Activated naive CD8-positive, alpha-beta T cell treated with anti-CD3 and anti-CD28 coated beads for 36 hours (primary cell): ENCODE data around the gene IFT172. TPM values are rescaled to one million over a fixed set of nuclear protein-coding genes. Genes with fewer than 3 reads are reported as not detected.
A peak's percentile ranks its signal among the peaks of the same experiment; 100 is the strongest.
"Not testable (repeated sequence)": the region's sequence is repeated elsewhere in the genome, so short reads cannot be mapped to it uniquely, and the experiment has no call there.

Experiments used
- DNase-seq: peaks from one replicate; pipeline ENCODE4 v3.0.0; 2021
- H3K27ac Mint-ChIP-seq: one replicate; pipeline ENCODE4 v1.8.0; 2022; ENCODE audit warnings: mild to moderate bottlenecking, moderate library complexity, mixed read lengths
- H3K27me3 Mint-ChIP-seq: one replicate; pipeline ENCODE4 v1.8.0; 2022; ENCODE audit warnings: mild to moderate bottlenecking, mixed read lengths
- H3K36me3 Mint-ChIP-seq: one replicate; pipeline ENCODE4 v1.8.0; 2021; ENCODE audit warnings: mild to moderate bottlenecking, mixed read lengths
- H3K4me1 Mint-ChIP-seq: one replicate; pipeline ENCODE4 v1.8.0; 2021; ENCODE audit warnings: mixed read lengths
- H3K4me3 Mint-ChIP-seq: one replicate; pipeline ENCODE4 v1.8.0; 2022; ENCODE audit warnings: mild to moderate bottlenecking, moderate library complexity, mixed read lengths
- H3K9me3 Mint-ChIP-seq: one replicate; pipeline ENCODE4 v1.8.0; 2022; ENCODE audit warnings: mixed read lengths
- total RNA-seq, 2 experiments: library from RNA; stranded (reverse); gene quantifications; one replicate each; pipeline ENCODE4 v1.2.3, GENCODE V29; 2021

IFT172 gene, protein sequence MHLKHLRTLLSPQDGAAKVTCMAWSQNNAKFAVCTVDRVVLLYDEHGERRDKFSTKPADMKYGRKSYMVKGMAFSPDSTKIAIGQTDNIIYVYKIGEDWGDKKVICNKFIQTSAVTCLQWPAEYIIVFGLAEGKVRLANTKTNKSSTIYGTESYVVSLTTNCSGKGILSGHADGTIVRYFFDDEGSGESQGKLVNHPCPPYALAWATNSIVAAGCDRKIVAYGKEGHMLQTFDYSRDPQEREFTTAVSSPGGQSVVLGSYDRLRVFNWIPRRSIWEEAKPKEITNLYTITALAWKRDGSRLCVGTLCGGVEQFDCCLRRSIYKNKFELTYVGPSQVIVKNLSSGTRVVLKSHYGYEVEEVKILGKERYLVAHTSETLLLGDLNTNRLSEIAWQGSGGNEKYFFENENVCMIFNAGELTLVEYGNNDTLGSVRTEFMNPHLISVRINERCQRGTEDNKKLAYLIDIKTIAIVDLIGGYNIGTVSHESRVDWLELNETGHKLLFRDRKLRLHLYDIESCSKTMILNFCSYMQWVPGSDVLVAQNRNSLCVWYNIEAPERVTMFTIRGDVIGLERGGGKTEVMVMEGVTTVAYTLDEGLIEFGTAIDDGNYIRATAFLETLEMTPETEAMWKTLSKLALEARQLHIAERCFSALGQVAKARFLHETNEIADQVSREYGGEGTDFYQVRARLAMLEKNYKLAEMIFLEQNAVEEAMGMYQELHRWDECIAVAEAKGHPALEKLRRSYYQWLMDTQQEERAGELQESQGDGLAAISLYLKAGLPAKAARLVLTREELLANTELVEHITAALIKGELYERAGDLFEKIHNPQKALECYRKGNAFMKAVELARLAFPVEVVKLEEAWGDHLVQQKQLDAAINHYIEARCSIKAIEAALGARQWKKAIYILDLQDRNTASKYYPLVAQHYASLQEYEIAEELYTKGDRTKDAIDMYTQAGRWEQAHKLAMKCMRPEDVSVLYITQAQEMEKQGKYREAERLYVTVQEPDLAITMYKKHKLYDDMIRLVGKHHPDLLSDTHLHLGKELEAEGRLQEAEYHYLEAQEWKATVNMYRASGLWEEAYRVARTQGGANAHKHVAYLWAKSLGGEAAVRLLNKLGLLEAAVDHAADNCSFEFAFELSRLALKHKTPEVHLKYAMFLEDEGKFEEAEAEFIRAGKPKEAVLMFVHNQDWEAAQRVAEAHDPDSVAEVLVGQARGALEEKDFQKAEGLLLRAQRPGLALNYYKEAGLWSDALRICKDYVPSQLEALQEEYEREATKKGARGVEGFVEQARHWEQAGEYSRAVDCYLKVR (N-terminal part only)
- 1 to 10 TPM; 7.1 to 8.1 TPM for total RNA-seq

DNA sequence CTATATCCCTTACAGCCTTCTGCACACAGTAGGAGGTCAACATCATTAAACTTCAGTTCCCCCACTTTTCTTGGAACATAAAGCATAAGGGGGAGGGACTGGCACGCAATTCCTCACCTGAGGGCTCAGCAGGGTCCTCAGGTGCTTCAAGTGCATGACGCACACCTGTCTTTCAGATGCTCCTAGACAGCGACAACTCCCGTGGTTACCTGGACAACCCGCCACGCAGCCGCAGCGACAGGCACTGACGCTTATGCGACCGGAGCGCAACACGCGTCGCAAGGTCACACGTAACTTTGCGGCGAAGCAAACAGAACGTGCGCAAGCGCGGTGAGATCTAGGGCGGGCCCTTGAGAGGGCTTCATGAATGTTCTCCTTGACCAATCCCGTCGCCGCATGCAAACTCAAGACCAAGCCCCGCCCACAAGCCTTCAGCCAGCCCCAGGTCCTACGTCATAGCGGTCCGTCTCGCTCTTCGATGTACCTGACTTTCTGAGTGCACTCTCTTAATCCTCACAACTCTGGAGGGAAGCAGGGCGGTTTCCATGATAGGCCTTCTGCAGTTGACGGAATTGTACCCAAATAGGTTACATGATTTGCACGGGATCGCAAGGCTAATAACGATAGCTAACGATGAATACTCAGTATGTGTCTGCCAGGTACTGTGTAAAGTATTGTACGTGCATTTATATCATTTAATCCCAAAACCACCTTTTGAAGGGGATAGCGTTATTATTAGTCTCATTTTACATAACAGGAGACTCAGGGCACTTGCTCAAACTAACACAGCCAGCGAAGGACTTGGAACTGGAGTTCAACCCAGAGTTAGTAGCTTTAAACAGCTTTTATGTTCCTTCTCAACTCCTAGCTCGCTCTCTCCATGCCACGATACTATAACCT, at the start of gene IFT172:
TSS of gene IFT172 (minus strand) at position 246 of the 900 bp plus-strand sequence. CDS start at position 156, 90 bp downstream.
- peak; percentile 98 for DNase-seq
- H3K4me3 Mint-ChIP-seq = peak within 1 kb of the TSS; percentile 89
- peaks cover 20% of the 10 kb centered on the region for H3K4me1 Mint-ChIP-seq
- H3K27me3 Mint-ChIP-seq = peaks cover 16% of the 10 kb centered on the region
- H3K27ac Mint-ChIP-seq = peak within 1 kb of the TSS; percentile 85
- H3K9me3 Mint-ChIP-seq = no peaks in the 10 kb centered on the region
- no peaks in the 10 kb centered on the region for H3K36me3 Mint-ChIP-seq

DNA sequence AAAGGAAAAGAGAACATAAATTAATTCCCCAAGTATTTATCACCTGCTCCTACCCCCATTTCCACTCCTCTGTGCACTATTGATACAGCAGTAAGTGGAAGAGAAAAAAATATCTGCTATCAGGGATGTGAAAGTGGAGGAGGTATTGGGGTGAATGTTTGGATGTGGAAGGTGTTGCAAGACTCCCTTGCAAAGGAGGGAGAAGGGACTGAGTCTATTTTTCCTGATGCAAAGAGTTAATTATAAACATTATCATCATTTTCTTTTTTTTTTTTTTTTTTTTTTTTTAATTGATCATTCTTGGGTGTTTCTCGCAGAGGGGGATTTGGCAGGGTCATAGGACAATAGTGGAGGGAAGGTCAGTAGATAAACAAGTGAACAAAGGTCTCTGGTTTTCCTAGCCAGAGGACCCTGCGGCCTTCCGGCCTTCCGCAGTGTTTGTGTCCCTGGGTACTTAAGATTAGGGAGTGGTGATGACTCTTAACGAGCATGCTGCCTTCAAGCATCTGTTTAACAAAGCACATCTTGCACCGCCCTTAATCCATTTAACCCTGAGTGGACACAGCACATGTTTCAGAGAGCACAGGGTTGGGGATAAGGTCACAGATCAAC, 49.4 kb upstream of the IFT172 start:
- not testable (repeated sequence) for H3K9me3 Mint-ChIP-seq, H3K4me1 Mint-ChIP-seq, H3K27me3 Mint-ChIP-seq, H3K27ac Mint-ChIP-seq, DNase-seq, H3K4me3 Mint-ChIP-seq, H3K36me3 Mint-ChIP-seq

DNA sequence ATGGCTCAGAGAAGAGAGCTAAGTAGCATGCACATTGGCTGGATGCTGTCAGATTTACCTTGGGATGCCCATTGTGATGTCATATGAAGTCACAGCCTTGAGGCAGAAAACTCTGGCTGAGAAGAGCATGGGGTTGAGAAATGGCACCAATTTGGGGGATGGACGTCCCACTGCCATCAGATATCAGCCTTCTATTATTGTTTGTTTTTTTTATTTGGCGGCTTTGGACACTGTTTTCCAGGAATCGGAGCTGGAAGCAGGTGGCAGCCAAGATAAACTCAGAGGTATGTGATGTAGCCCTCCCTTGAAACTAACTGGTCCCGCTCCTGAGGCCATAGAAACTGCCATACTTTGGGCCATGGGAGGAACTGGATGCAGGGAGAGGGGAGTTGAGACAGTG, 47.7 kb upstream of the IFT172 start:
- no peaks in the 10 kb centered on the region for H3K36me3 Mint-ChIP-seq

DNA sequence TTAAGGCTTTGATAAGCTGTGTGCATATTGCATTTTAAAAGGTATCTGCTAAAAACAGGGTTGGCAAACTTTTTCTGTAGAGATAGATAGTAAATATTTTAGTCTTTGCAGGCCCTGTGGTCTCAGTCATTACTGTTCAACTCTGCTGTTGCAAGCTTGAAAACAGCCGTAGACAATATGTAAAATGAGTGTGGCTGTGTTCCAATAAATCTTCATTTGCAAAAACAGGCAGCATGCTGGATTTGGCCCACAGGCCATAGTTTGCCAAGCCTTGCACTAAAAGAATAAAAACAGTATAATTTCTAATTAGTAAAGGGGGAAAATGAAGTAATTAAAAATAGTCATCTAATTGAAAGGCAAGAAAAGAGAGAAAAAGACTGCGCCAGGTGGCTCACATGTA, 42.4 kb upstream of the IFT172 start:
- peaks cover 7% of the 10 kb centered on the region for H3K27me3 Mint-ChIP-seq
- H3K4me1 Mint-ChIP-seq = peaks cover 3% of the 10 kb centered on the region
- DNase-seq = no peak
- no peaks in the 10 kb centered on the region for H3K36me3 Mint-ChIP-seq
- no peak overlapping the region for H3K27ac Mint-ChIP-seq
- H3K9me3 Mint-ChIP-seq = peaks cover 1% of the 10 kb centered on the region
- no peak overlapping the region for H3K4me3 Mint-ChIP-seq

More for the DNA sequence above, 47.7 kb upstream of the IFT172 start:
- Mint-ChIP-seq H3K27ac (no peak overlapping the region), H3K9me3 (no peaks in the 10 kb centered on the region), H3K27me3 (peaks cover 2% of the 10 kb centered on the region), H3K4me3 (no peak overlapping the region), H3K4me1 (no peaks in the 10 kb centered on the region)
- no peak for DNase-seq

DNA sequence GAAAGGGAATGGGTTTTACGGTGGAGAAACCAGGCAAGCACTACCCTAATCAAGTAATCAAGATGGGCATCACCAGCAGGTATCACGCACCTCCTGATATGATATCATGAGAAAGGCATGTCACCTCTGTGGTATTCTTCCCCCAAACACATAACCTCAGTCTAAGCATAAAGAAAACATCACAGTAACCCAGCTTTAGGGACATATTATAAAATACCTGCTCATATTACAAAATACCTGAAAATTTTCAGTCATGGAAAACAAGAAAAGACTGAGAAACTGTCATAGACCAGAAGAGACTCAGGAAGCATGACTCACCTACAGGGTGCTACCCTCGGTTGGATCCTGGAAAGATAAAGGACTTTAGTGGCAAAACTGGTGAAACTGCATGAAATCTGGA, 37.6 kb upstream of the IFT172 start:
- Mint-ChIP-seq H3K27ac (no peak overlapping the region), H3K4me1 (peaks cover 4% of the 10 kb centered on the region), H3K36me3 (no peaks in the 10 kb centered on the region), H3K4me3 (no peak overlapping the region), H3K27me3 (peaks cover 8% of the 10 kb centered on the region), H3K9me3 (peaks cover 1% of the 10 kb centered on the region)
- no peak for DNase-seq

DNA sequence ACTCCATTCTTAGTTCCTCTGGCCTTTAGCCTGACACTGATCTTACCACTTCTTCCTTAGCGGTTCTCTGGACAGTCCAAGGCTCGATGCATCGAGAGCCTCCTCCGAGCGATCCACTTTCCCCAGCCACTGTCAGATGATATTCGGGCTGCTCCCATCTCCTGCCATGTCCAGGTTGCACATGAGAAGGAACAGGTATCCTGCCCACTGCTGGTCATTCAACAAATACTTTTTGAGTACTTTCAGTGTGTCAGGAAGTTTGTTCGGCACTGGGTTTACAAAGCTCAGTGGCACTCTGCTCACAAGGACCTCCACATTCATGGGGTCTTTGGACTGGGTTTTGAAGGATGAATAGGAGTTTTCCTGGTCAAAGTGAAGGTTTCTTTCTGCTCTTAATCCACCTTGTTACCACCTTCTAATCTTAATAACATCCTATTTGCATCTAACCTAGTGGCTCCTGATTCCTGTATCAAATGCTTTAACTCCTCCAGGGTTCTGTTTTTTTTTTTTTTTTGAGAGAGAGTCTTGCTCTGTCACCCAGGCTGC, 32.9 kb upstream of the IFT172 start:
- Mint-ChIP-seq H3K4me1 (peaks cover 4% of the 10 kb centered on the region), H3K27ac (no peak overlapping the region), H3K27me3 (peaks cover 12% of the 10 kb centered on the region), H3K9me3 (no peaks in the 10 kb centered on the region), H3K4me3 (no peak overlapping the region), H3K36me3 (no peaks in the 10 kb centered on the region)
- no peak for DNase-seq

DNA sequence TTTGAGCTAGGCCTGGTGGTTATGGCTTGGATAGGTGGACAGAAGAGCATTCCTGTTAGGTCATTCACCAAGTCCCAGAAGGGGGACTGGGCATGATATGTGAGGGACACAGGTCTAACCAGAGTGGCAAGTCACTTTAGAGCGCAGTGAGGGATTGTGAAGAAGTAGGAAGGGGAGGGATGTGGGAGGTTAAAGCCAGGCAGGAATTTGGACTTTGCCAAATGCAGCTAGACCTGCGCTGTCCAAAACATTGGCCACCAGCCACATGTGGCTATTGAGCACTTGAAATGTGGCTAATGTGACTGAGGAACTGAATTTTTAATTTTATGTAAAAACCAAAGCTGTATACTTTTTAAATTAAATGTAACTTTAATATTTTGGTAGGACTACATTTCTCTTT, 30.8 kb upstream of the IFT172 start:
- Mint-ChIP-seq H3K27ac (no peak overlapping the region), H3K4me1 (no peaks in the 10 kb centered on the region), H3K27me3 (peaks cover 13% of the 10 kb centered on the region), H3K4me3 (no peak overlapping the region), H3K36me3 (no peaks in the 10 kb centered on the region), H3K9me3 (no peaks in the 10 kb centered on the region)
- DNase-seq = no peak

DNA sequence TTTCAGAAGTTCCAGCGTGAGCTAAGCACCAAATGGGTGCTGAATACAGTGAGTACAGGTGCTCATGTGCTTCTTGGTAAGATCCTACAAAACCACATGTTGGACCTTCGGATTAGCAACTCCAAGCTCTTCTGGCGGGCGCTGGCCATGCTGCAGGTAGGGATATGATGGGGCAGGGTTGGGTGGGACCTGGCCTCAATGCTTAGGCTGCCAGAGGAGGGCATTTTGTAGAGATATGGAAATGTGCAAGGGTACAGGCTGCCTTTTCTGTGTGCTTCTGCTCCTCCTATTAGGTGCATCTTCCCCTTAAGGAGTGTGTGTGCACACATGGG, 29.2 kb upstream of the IFT172 start:
- peaks cover 13% of the 10 kb centered on the region for H3K27me3 Mint-ChIP-seq
- H3K9me3 Mint-ChIP-seq = no peaks in the 10 kb centered on the region
- no peak for DNase-seq
- H3K36me3 Mint-ChIP-seq = no peaks in the 10 kb centered on the region
- no peaks in the 10 kb centered on the region for H3K4me1 Mint-ChIP-seq
- no peak overlapping the region for H3K27ac Mint-ChIP-seq
- no peak overlapping the region for H3K4me3 Mint-ChIP-seq

DNA sequence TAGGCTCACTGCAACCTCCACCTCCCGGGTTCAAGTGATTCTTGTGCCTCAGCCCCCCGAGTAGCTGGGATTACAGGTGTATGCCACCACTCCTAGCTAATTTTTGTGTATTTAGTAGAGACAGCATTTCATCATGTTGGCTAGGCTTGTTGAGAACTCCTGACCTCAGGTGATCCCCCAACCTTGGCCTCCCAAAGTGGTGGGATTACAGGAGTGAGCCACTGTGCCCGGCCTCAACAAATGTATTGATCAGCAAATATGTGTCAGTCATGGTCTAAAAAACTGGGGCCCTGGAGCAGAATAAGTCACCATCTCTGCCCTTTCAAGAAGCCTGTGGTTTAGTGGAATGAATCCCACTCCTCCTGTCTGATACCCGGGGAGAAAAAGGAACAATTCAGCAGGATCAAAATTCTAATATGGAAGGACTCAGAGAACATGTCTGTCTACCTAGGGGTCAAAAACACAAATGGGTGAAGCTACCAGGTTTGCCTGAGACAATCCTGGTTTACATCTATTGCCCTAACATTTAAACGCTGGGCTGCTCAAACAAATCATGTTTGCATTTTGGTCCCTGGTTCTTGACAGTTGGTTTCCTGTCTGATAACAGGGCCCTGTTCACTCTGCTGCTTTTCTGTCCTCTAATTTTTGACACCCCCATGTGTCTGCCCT, 28.7 kb upstream of the IFT172 start:
- H3K9me3 Mint-ChIP-seq = no peaks in the 10 kb centered on the region
- no peak for DNase-seq
- no peak overlapping the region for H3K4me3 Mint-ChIP-seq
- no peaks in the 10 kb centered on the region for H3K36me3 Mint-ChIP-seq
- peaks cover 14% of the 10 kb centered on the region for H3K27me3 Mint-ChIP-seq
- H3K4me1 Mint-ChIP-seq = no peaks in the 10 kb centered on the region
- H3K27ac Mint-ChIP-seq = no peak overlapping the region

DNA sequence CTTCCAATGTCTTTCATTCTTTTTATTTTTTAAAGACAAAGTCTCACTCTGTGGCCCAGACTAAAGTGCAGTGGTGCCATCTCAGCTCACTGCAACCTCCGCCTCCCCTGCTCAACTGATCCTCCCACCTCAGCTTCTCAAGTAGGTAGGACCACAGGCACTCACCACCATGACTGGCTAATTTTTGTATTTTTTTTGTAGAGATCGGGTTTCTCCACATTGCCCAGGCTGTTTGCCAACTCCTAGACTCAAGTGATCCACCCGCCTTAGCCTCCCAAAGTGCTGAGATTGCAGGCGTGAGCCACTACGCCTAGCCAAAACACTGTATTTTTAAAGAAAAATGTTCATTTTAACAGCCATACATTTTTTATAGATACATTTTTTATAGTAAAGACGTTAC, 19.8 kb upstream of the IFT172 start:
- H3K9me3 Mint-ChIP-seq = no peaks in the 10 kb centered on the region
- no peak overlapping the region for H3K4me3 Mint-ChIP-seq
- H3K36me3 Mint-ChIP-seq = no peaks in the 10 kb centered on the region
- no peaks in the 10 kb centered on the region for H3K4me1 Mint-ChIP-seq
- DNase-seq = no peak
- H3K27ac Mint-ChIP-seq = no peak overlapping the region
- H3K27me3 Mint-ChIP-seq = peaks cover 8% of the 10 kb centered on the region

DNA sequence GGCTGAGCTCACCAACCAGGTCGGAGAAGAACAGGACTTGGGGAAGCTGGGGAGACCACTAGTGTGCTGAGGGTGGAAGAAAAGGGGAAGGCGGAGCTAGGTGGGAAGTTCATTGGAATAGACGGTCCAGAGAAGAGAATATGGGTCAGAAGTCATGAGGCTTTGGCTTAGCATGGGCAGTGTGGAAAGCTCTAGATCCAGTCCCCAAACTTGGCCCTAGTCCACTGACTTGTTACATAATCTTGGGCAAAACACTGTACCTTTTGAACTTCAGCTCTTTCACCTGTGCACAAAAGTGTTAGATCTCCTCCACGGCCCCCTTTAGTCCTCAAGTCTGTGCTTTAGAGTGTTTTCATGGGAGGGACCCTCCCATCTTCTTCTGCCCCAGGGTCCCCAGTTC, 17.8 kb upstream of the IFT172 start:
- DNase-seq = no peak
- Mint-ChIP-seq H3K27me3 (no peaks in the 10 kb centered on the region), H3K27ac (no peak overlapping the region), H3K36me3 (no peaks in the 10 kb centered on the region), H3K4me3 (no peak overlapping the region), H3K4me1 (no peaks in the 10 kb centered on the region), H3K9me3 (no peaks in the 10 kb centered on the region)

DNA sequence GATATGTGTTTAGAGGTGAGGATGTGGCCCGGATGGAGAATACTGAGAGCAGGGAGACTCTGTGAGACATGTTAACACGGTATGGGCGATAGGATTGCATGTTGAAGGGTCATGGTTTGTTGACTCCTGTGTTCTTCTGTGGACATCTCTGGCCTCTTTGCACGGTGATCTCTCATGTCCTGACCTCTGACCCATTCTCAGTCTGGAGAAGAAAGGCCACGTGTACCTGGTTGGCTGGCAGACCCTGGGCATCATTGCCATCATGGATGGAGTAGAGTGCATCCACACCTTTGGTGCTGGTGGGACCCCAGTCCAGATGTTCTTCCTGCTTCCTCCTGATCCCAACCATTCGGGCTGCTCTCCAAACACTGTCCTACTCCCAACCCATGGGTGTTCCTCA, 17.0 kb upstream of the IFT172 start:
- Mint-ChIP-seq H3K36me3 (no peaks in the 10 kb centered on the region), H3K4me1 (no peaks in the 10 kb centered on the region), H3K27me3 (no peaks in the 10 kb centered on the region), H3K9me3 (no peaks in the 10 kb centered on the region), H3K4me3 (no peak overlapping the region), H3K27ac (no peak overlapping the region)
- DNase-seq = no peak

DNA sequence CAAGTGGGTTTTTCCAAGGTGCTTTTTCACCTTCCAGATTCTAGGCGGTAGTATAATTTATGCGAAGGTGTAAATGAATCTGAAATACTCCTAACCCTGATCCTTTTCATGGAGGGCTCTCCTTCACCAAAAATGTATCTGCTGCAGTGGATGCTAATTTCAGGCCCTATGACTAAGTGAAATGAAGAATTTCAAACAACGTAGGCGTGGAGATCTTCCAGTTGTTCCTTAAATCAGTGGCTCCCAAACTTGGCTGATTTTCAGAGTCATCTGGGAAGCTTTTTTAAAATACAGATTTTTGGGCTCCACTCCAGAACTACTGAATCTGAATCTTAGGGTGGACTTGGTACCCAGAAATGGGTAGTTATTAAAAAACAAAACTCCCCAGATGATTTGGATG, 12.6 kb upstream of the IFT172 start:
- Mint-ChIP-seq H3K4me1 (no peaks in the 10 kb centered on the region), H3K27me3 (peaks cover 11% of the 10 kb centered on the region), H3K9me3 (no peaks in the 10 kb centered on the region), H3K27ac (no peak overlapping the region), H3K4me3 (no peak overlapping the region), H3K36me3 (no peaks in the 10 kb centered on the region)
- no peak for DNase-seq
